GM21723 (cell line): ENCODE data around the gene SLC25A26.
"Not testable (repeated sequence)": the region's sequence is repeated elsewhere in the genome, so short reads cannot be mapped to it uniquely, and the experiment has no call there.

ENCODE experiments used
- ATAC-seq: cut with Tn5 transposase; IDR thresholded peaks from one replicate; pipeline ENCODE4 v1.9.1; 2021; ENCODE audit warnings: mild to moderate bottlenecking, moderate library complexity; ENCODE audit not compliant: unreplicated experiment

SLC25A26 gene

GRCh38 chr3:66268864-66269263, 48.1 kb downstream of the SLC25A26 start:
- no peak for ATAC-seq

GRCh38 chr3:66269411-66269810, 48.6 kb downstream of the SLC25A26 start:
- ATAC-seq: no peak

GRCh38 chr3:66270288-66270687, 49.5 kb downstream of the SLC25A26 start:
- no peak for ATAC-seq

GRCh38 chr3:66270701-66271100, 49.9 kb downstream of the SLC25A26 start:
- no peak for ATAC-seq

- ATAC-seq: no peak
Observed at GRCh38 chr3:66271231-66271630, 50.4 kb downstream of the SLC25A26 start.

GRCh38 chr3:66272016-66272415, 51.2 kb downstream of the SLC25A26 start:
- ATAC-seq: no peak

GRCh38 chr3:66274837-66275236, 54.0 kb downstream of the SLC25A26 start:
- ATAC-seq: not testable (repeated sequence)

- no peak for ATAC-seq
Observed at GRCh38 chr3:66276705-66277274, 56.0 kb downstream of the SLC25A26 start.

- ATAC-seq: no peak
Observed at GRCh38 chr3:66279168-66279567, 58.4 kb downstream of the SLC25A26 start.

GRCh38 chr3:66280304-66280703, 59.5 kb downstream of the SLC25A26 start:
- ATAC-seq: no peak

GRCh38 chr3:66291922-66292321, 71.1 kb downstream of the SLC25A26 start:
- not testable (repeated sequence) for ATAC-seq

- ATAC-seq: no peak
Observed at GRCh38 chr3:66297260-66297873, 76.6 kb downstream of the SLC25A26 start.

GRCh38 chr3:66297900-66298299, 77.1 kb downstream of the SLC25A26 start:
- ATAC-seq: no peak

GRCh38 chr3:66298591-66298990, 77.8 kb downstream of the SLC25A26 start:
- no peak for ATAC-seq

GRCh38 chr3:66299085-66299484, 78.3 kb downstream of the SLC25A26 start:
- ATAC-seq: not testable (repeated sequence)

GRCh38 chr3:66299891-66300290, 79.1 kb downstream of the SLC25A26 start:
- ATAC-seq: no peak

GRCh38 chr3:66302288-66302687, 81.5 kb downstream of the SLC25A26 start:
- no peak for ATAC-seq

- no peak for ATAC-seq
Observed at GRCh38 chr3:66303491-66303901, 82.7 kb downstream of the SLC25A26 start.

- ATAC-seq: peak; percentile 59
Observed at GRCh38 chr3:66304293-66304692, 83.5 kb downstream of the SLC25A26 start.

GRCh38 chr3:66306086-66306485, 85.3 kb downstream of the SLC25A26 start:
- not testable (repeated sequence) for ATAC-seq

GRCh38 chr3:66306991-66307390, 86.2 kb downstream of the SLC25A26 start:
- not testable (repeated sequence) for ATAC-seq

GRCh38 chr3:66312039-66312438, 91.2 kb downstream of the SLC25A26 start:
- ATAC-seq: no peak

GRCh38 chr3:66314455-66314854, 93.7 kb downstream of the SLC25A26 start:
- no peak for ATAC-seq
